Activated T-cell treated with anti-CD3 and anti-CD28 coated beads, Interleukin-2, amount 50 U/mL, for 72 hours (primary cell): ENCODE measurements around the gene MGLL. TPM values are rescaled to one million over a fixed set of nuclear protein-coding genes. Genes with fewer than 3 reads are reported as not detected.

Experiments used
- ATAC-seq, 2 donors: fragments of 150-1000 bp; cut with Tn5 transposase; replicated peaks in 1 of 2; 2 replicates each; pipeline ENCODE4 v1.10.0; 2021; ENCODE audit warnings: moderate library complexity in 2 of 2, mild to moderate bottlenecking in 1 of 2
- DNase-seq, 2 donors: peaks; one replicate each; pipeline ENCODE4 v3.0.0; 2021 to 2022; ENCODE audit warnings: mixed read lengths in 1 of 2
- H3K27ac Mint-ChIP-seq: one replicate; pipeline ENCODE4 v1.8.0; 2022; ENCODE audit warnings: mild to moderate bottlenecking, moderate library complexity, mixed read lengths
- H3K27me3 Mint-ChIP-seq: one replicate; pipeline ENCODE4 v1.8.0; 2022; ENCODE audit warnings: low read depth, mixed read lengths
- H3K36me3 Mint-ChIP-seq, 2 donors: one replicate each; pipeline ENCODE4 v1.8.0; 2022; ENCODE audit warnings: mixed read lengths in 2 of 2, mild to moderate bottlenecking in 1 of 2; ENCODE audit not compliant: insufficient read depth in 2 of 2
- H3K4me1 Mint-ChIP-seq: one replicate; pipeline ENCODE4 v1.8.0; 2022; ENCODE audit warnings: low read depth, mixed read lengths
- H3K4me3 Mint-ChIP-seq, 2 donors: one replicate each; pipeline ENCODE4 v1.8.0; 2022; ENCODE audit warnings: mild to moderate bottlenecking in 2 of 2, mixed read lengths in 2 of 2, moderate library complexity in 2 of 2
- H3K9me3 Mint-ChIP-seq, 2 donors: one replicate each; pipeline ENCODE4 v1.8.0; 2022; ENCODE audit warnings: mixed read lengths in 2 of 2
- total RNA-seq, 2 donors: library from RNA; stranded (reverse); gene quantifications; one replicate each; pipeline ENCODE4 v1.2.3, GENCODE V29; 2022

The MGLL gene
- total RNA-seq, 2 donors from 2014 or later, result 1.7 to 2.3 TPM

- no peaks in the 10 kb centered on the region for H3K27me3 Mint-ChIP-seq
- no peaks in the 10 kb centered on the region for H3K4me1 Mint-ChIP-seq
Observed at GRCh38 chr3:127650236-127650635, 172.1 kb downstream of the MGLL start.

GRCh38 chr3:127647845-127648204, 174.5 kb downstream of the MGLL start:
- no peak for ATAC-seq
- no peak overlapping the region for H3K4me3 Mint-ChIP-seq

More at GRCh38 chr3:127650236-127650635, 172.1 kb downstream of the MGLL start:
- H3K9me3 Mint-ChIP-seq, result no peaks in the 10 kb centered on the region
- no peaks in the 10 kb centered on the region for H3K36me3 Mint-ChIP-seq
- H3K27ac Mint-ChIP-seq, result no peak overlapping the region
- ATAC-seq (no peak), DNase-seq (no peak)
- H3K4me3 Mint-ChIP-seq, result no peak overlapping the region

DNA sequence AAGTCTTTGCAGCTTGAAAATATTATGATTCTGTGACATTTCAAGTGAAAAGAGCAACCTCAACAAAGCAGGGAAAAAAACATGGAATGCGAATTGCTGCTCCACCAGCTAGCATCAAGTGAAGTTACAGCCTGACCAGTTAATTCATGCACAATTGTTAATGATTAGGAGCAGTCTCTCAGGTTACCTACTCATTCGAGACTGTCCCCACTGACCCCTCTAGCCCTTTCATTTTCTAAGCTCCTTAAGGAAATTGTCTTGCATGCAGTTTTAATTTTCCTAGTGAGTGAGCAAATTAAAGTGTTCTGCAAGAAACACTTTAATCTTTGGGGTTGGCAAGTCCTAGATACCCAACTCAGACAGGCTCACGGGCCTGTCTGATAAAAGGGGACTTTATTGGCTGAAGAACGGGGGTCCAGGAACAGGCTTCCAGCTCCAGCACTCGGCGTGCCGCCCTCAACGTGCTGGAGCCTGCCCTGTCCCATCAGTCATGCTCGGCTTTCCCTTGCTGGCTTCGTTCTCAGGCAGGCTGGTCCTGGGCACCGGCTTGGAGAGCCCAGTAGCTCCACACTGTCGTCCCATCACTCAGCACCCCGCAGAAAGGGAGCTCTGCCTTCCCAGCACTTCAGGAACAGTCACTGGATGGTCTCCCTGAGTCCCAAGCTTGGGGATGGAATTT, 175.0 kb downstream of the MGLL start:
- Mint-ChIP-seq H3K4me3 (no peak overlapping the region), H3K36me3 (no peaks in the 10 kb centered on the region), H3K4me1 (no peaks in the 10 kb centered on the region), H3K9me3 (no peaks in the 10 kb centered on the region), H3K27ac (no peak overlapping the region), H3K27me3 (no peaks in the 10 kb centered on the region)
- ATAC-seq, result no peak
- DNase-seq, result no peak

More at GRCh38 chr3:127647845-127648204, 174.5 kb downstream of the MGLL start:
- no peak overlapping the region for H3K27ac Mint-ChIP-seq
- H3K9me3 Mint-ChIP-seq, result no peaks in the 10 kb centered on the region
- DNase-seq, result no peak
- H3K36me3 Mint-ChIP-seq, result no peaks in the 10 kb centered on the region
- no peaks in the 10 kb centered on the region for H3K27me3 Mint-ChIP-seq
- H3K4me1 Mint-ChIP-seq, result no peaks in the 10 kb centered on the region

DNA sequence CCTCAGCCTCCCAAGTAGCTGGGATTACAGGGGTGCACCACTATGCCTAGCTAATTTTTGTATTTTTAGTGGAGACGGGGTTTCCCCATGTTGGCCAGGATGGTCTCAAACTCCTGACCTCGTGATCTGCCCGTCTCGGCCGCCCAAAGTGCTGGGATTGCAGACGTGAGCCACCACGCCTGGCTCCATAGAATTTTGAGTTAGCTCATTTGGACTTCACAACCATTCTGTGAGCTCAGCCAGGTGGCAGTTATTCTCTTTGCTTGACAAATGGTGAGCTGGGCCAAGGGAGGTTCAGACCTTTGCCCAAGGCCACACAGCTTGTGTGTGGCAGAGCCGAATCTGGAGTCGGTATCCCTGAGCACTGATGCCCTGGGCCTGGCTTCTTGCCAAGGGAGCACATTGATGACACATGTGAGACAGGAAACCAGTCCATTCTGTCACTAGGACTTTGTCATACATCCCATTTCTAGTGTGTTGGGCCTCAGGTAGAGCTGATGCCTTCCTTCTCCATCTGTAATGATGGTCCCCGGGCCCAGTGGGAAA, 175.7 kb downstream of the MGLL start:
- DNase-seq (no peak), ATAC-seq (no peak)
- Mint-ChIP-seq H3K4me3 (no peak overlapping the region), H3K9me3 (no peaks in the 10 kb centered on the region), H3K4me1 (no peaks in the 10 kb centered on the region), H3K27me3 (no peaks in the 10 kb centered on the region), H3K36me3 (no peaks in the 10 kb centered on the region), H3K27ac (no peak overlapping the region)

- Mint-ChIP-seq H3K4me3 (no peak overlapping the region), H3K27me3 (no peaks in the 10 kb centered on the region), H3K27ac (no peak overlapping the region), H3K4me1 (no peaks in the 10 kb centered on the region), H3K9me3 (no peaks in the 10 kb centered on the region), H3K36me3 (no peaks in the 10 kb centered on the region)
- ATAC-seq (no peak), DNase-seq (no peak)
Observed at GRCh38 chr3:127645371-127646015, 176.8 kb downstream of the MGLL start.

- Mint-ChIP-seq H3K27me3 (no peaks in the 10 kb centered on the region), H3K9me3 (no peaks in the 10 kb centered on the region), H3K4me3 (no peak overlapping the region), H3K27ac (no peak overlapping the region), H3K4me1 (no peaks in the 10 kb centered on the region), H3K36me3 (no peaks in the 10 kb centered on the region)
- ATAC-seq, result no peak
- DNase-seq, result no peak
Observed at GRCh38 chr3:127644641-127645370, 177.5 kb downstream of the MGLL start.

DNA sequence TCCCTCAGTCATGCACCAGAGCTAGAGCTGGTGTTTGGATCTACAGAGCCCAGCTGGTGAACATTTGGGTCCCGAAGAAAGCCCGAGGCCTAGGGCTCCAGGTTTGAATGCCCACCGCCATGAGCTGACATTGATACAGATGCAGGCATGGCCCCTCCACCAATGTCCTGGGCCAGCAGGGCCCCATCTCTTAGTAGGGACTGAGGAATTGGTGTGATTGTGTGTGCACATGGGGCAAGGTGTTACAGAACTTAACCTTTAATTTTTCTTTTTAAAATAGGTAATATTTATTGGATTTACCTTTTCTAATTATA, 182.3 kb downstream of the MGLL start:
- Mint-ChIP-seq H3K36me3 (no peaks in the 10 kb centered on the region), H3K4me1 (peaks cover 10% of the 10 kb centered on the region), H3K27ac (no peak overlapping the region), H3K4me3 (no peak overlapping the region), H3K9me3 (no peaks in the 10 kb centered on the region), H3K27me3 (no peaks in the 10 kb centered on the region)
- DNase-seq (no peak), ATAC-seq (no peak)

DNA sequence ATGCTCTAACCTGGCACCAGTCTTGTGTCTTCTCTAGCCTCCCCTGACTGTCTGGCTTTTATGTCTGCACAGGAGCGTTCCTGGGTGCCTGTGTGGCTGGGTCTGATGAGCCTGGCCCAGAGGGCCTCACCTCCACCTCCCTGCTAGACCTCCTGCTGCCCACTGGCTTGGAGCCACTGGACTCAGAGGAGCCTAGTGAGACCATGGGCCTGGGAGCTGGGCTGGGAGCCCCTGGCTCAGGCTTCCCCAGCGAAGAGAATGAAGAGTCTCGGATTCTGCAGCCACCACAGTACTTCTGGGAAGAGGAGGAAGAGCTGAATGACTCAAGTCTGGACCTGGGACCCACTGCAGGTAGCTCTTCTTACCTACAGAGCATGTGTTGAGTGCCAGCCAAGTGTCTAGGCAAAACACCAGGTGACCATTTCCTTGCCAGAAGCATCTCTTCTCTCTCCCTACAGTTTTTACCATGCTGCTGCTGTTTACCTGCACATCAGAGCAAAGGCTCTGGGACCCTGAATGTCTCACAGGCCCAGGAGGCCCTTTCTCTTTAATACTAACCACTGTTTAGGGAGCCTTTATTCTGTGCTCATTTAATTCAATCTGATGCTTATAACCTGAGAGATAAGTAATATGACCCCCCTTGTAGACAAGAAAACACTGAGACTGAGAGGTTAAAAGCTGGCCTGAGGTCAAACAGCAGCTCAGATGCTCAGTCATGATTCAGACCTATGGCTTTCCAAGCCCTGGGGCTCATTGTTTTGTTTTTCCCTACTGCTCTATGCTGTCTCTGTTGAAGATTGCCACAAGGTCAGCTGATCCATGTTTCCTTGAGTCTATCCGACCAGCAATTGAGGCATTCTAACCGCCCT, 182.9 kb downstream of the MGLL start:
- Mint-ChIP-seq H3K27me3 (no peaks in the 10 kb centered on the region), H3K36me3 (no peaks in the 10 kb centered on the region), H3K27ac (no peak overlapping the region), H3K4me3 (no peak overlapping the region), H3K4me1 (peaks cover 10% of the 10 kb centered on the region), H3K9me3 (no peaks in the 10 kb centered on the region)
- no peak for ATAC-seq
- DNase-seq, result no peak

Other genes starting within 250 kb of the MGLL start
- 10 to 100 TPM; 31.1 to 39.0 TPM for gene TPRA1, start 231.8 kb downstream of the MGLL start, total RNA-seq
- 100 to 1,000 TPM; 122 to 219 TPM for gene MCM2, start 224.1 kb downstream of the MGLL start, total RNA-seq
- 1 to 10 TPM in 1 of 2 donors, under 1 TPM in 1; 0.14 to 1.4 TPM for gene PODXL2, start 193.3 kb downstream of the MGLL start, total RNA-seq
- 10 to 100 TPM; 24.1 to 27.0 TPM for gene ABTB1, start 149.6 kb downstream of the MGLL start, total RNA-seq
- not detected for gene KBTBD12, start 92.7 kb upstream of the MGLL start, total RNA-seq
- gene SEC61A1, start 229.9 kb upstream of the MGLL start, total RNA-seq, result 100 to 1,000 TPM; 152 to 188 TPM